Endothelial cell of umbilical vein (primary cell): Measurements from ENCODE around the gene CLEC16A. TPM values are rescaled to one million over a fixed set of nuclear protein-coding genes. Genes with fewer than 3 reads are reported as not detected.

ENCODE experiments used
- BruUV-seq: library from RNA; stranded (reverse); fragments of 400-500 nt; replicated peaks from 2 replicates; lab custom pipeline; 2021; lab: Mats Ljungman, UMichigan
- CTCF ChIA-PET: fragments of 300-600, 350-600 bp; sonication (Branson Sonifier 250); formaldehyde crosslinking; loops from one replicate; lab custom pipeline; 2021; ENCODE audit warnings: antibody characterized with exemption, inconsistent platforms; lab: Charles Lee
- POLR2A ChIA-PET: fragments of 300-600, 350-600 bp; sonication (Branson Sonifier 250); formaldehyde crosslinking; loops from one replicate; lab custom pipeline; 2021; ENCODE audit warnings: antibody characterized with exemption, inconsistent platforms; lab: Charles Lee
- DNase-seq: peaks from one replicate; pipeline ENCODE4 v3.0.0-alpha.2; 2011; ENCODE audit warnings: low read depth, low spot score
- FAIRE-seq: peaks from 2 replicates; lab custom pipeline; 2011; peaks lifted over from hg19 to GRCh38; lab: Jason Lieb, UNC
- H2AFZ ChIP-seq: 2 replicates; pipeline ENCODE4 v1.6.0; 2012; ENCODE audit warnings: low read depth, low read length, control low read depth, inconsistent platforms
- H3K27ac ChIP-seq: 2 replicates; pipeline ENCODE4 v1.5.1; 2011; ENCODE audit warnings: low read depth, mild to moderate bottlenecking, control low read depth, low read length, moderate library complexity; ENCODE audit not compliant: insufficient read depth
- H3K27me3 ChIP-seq, 2 experiments: 2 replicates each; pipeline versions ENCODE4 v1.6.0 to v1.6.1; 2011; ENCODE audit warnings: low read length in 2 of 2, mixed read lengths in 1 of 2; ENCODE audit not compliant: control insufficient read depth in 2 of 2, insufficient read depth in 2 of 2
- H3K36me3 ChIP-seq, 2 experiments: 2 replicates in 1 of 2; 3 replicates in 1 of 2; pipeline ENCODE4 v1.5.1; 2011; ENCODE audit warnings: low read length in 2 of 2, mild to moderate bottlenecking in 1 of 2, moderate library complexity in 1 of 2; ENCODE audit not compliant: control insufficient read depth in 2 of 2, insufficient read depth in 2 of 2; ENCODE audit errors: extremely low read depth in 1 of 2
- H3K4me1 ChIP-seq: 3 replicates; pipeline ENCODE4 v1.5.1; 2011; ENCODE audit warnings: mild to moderate bottlenecking, low read length; ENCODE audit not compliant: control insufficient read depth, insufficient read depth; ENCODE audit errors: extremely low read depth
- H3K4me2 ChIP-seq: 2 replicates; pipeline ENCODE4 v1.6.1; 2011; ENCODE audit warnings: low read length, control low read depth, mixed read lengths; ENCODE audit not compliant: insufficient read depth
- H3K4me3 ChIP-seq, 3 experiments: fragments of 200-600 bp in 1 of 3; sonication (generic), shearing (Covaris generic) in 1 of 3; replicated peaks in 1 of 3; 2 replicates each; pipeline ENCODE4 v1.5.1; 2011 to 2016; ENCODE audit warnings: control low read depth in 3 of 3, low read length in 3 of 3, mild to moderate bottlenecking in 2 of 3, inconsistent platforms in 1 of 3, low read depth in 1 of 3, moderate library complexity in 1 of 3; ENCODE audit not compliant: insufficient read depth in 1 of 3
- H3K79me2 ChIP-seq: 2 replicates; pipeline ENCODE4 v1.6.0; 2012; ENCODE audit warnings: low read length, inconsistent platforms; ENCODE audit not compliant: control insufficient read depth, insufficient read depth
- H3K9ac ChIP-seq: replicated peaks from 2 replicates; pipeline ENCODE3; 2011; ENCODE audit warnings: low read length, control low read depth; ENCODE audit not compliant: insufficient read depth; ENCODE audit errors: extremely low read depth
- H3K9me1 ChIP-seq: replicated peaks from 3 replicates; pipeline ENCODE4 v1.6.0; 2011; ENCODE audit warnings: mild to moderate bottlenecking, low read length; ENCODE audit not compliant: control insufficient read depth, insufficient read depth; ENCODE audit errors: extremely low read depth
- H3K9me3 ChIP-seq: replicated peaks from 2 replicates; pipeline ENCODE4 v1.5.1; 2012; ENCODE audit warnings: low read length, inconsistent platforms; ENCODE audit not compliant: control insufficient read depth, insufficient read depth
- H4K20me1 ChIP-seq: replicated peaks from 2 replicates; pipeline ENCODE3; 2011; ENCODE audit warnings: mild to moderate bottlenecking, low read length; ENCODE audit not compliant: control insufficient read depth, insufficient read depth; ENCODE audit errors: extremely low read depth
- CTCF ChIP-seq, 2 donors: IDR thresholded peaks; 1 replicate in 1 of 2; 2 replicates in 1 of 2; pipeline ENCODE4 v1.5.1; 2011; ENCODE audit warnings: low read length in 2 of 2, mild to moderate bottlenecking in 2 of 2, moderate library complexity in 2 of 2, control low read depth in 1 of 2, inconsistent platforms in 1 of 2, low read depth in 1 of 2; ENCODE audit not compliant: insufficient read depth in 1 of 2; ENCODE audit errors: extremely low read depth in 1 of 2
- EZH2 ChIP-seq: IDR thresholded peaks from 2 replicates; pipeline ENCODE4 v1.6.1; 2012; ENCODE audit warnings: borderline replicate concordance, low read depth, mild to moderate bottlenecking, moderate library complexity, low read length, inconsistent platforms; ENCODE audit not compliant: severe bottlenecking
- FOS ChIP-seq: IDR thresholded peaks from 2 replicates; pipeline ENCODE4 v1.6.1; 2011; ENCODE audit warnings: mild to moderate bottlenecking, low read length, moderate library complexity, borderline replicate concordance; ENCODE audit not compliant: insufficient read depth
- GATA2 ChIP-seq: IDR thresholded peaks from 2 replicates; pipeline ENCODE4 v1.7.0; 2011; ENCODE audit warnings: low read depth, mild to moderate bottlenecking, moderate library complexity, mixed read lengths, low read length; ENCODE audit not compliant: insufficient read length, insufficient read depth
- JUN ChIP-seq: IDR thresholded peaks from 2 replicates; pipeline ENCODE4 v1.6.1; 2011; ENCODE audit warnings: borderline replicate concordance, low read depth; ENCODE audit not compliant: insufficient read length, insufficient read depth
- MAX ChIP-seq: IDR thresholded peaks from 2 replicates; pipeline ENCODE4 v1.6.1; 2011; ENCODE audit not compliant: insufficient read depth, insufficient read length
- MYC ChIP-seq: IDR thresholded peaks from one replicate; pipeline ENCODE4 v1.6.1; 2011; ENCODE audit warnings: mild to moderate bottlenecking, low read depth, low read length
- POLR2A ChIP-seq: IDR thresholded peaks from 2 replicates; pipeline ENCODE4 v1.6.1; 2012; ENCODE audit warnings: low read depth, mild to moderate bottlenecking, control low read depth, low read length
- POLR2AphosphoS5 ChIP-seq: IDR thresholded peaks from 2 replicates; pipeline ENCODE4 v1.6.1; 2012; ENCODE audit warnings: low read depth, mild to moderate bottlenecking, control low read depth, low read length, moderate library complexity; ENCODE audit not compliant: insufficient read depth
- dilution Hi-C: fragments of 300-500 bp; cut with MboI; formaldehyde crosslinking; loops from one replicate; pipeline ENCODE4 v1.15.0; 2019; ENCODE audit warnings: low sequenced_read_pairs; ENCODE audit not compliant: extremely low pct_ligation_motif_present
- intact Hi-C: fragments of 100-400 bp; cut with micrococcal nuclease; formaldehyde crosslinking; loops from one replicate; pipeline ENCODE4 v1.10.0; 2022
- polyA plus RNA-seq, 4 experiments: library from polyadenylated mRNA; depleted of rRNA in 3 of 4; stranded (reverse) in 3 of 4; unstranded in 1 of 4; fragments of >200 nt; gene quantifications; 2 replicates each; pipeline versions ENCODE4 v1.2.1 to v1.2.3, GENCODE V29; 2011 to 2012; ENCODE audit warnings: missing spikeins in 1 of 4
- total RNA-seq: library from RNA; stranded (reverse); gene quantifications from 2 replicates; pipeline ENCODE4 v1.2.3, GENCODE V29; 2021

Gene CLEC16A
- total and polyA plus RNA-seq, 2 donors (not counting 3 experiments of a cell fraction or from before 2014, with no cell fraction given) = 11.4 to 23.3 TPM

GRCh38 chr16:10982465-10983150 lies 38.2 kb downstream of the CLEC16A start:
- ChIA-PET POLR2A (no interaction called here), CTCF (interaction anchor here (1.0 to 3.3 kb wide), 5 partner anchors 11 to 273 kb away, joined by 3 to 17 read pairs (median 7); partner anchors contain the start of gene SOCS1)
- Histone ChIP-seq H2AFZ (peak overlapping the region; percentile 34), H3K9ac (no peak overlapping the region), H3K79me2 (no peaks in the 10 kb centered on the region), H4K20me1 (no peaks in the 10 kb centered on the region), H3K4me1 (peaks cover 13% of the 10 kb centered on the region), H3K9me1 (no peaks in the 10 kb centered on the region), H3K27ac (peak overlapping the region; percentile 13), H3K9me3 (no peaks in the 10 kb centered on the region), H3K4me3 (no peak overlapping the region), H3K36me3 (peaks cover 0 to 5% of the 10 kb centered on the region in 2 experiments), H3K27me3 (no peaks in the 10 kb centered on the region), H3K4me2 (peak overlapping the region; percentile 4)
- TF ChIP-seq EZH2 (no peak), CTCF (IDR thresholded peaks at IDR 0.05; ENCODE audit: extremely low read depth in 1 of 2, insufficient read depth in 1 of 2, low read depth in 1 of 2, low read length in 2 of 2) (no peak), JUN (no peak), MYC (no peak), POLR2AphosphoS5 (no peak), GATA2 (no peak), MAX (no peak), FOS (no peak), POLR2A (no peak)
- intact Hi-C loops (no loop called here), dilution Hi-C loops (no loop called here)
- BruUV-seq = no TSS peak
- DNase-seq (peak; percentile 29), FAIRE-seq (peak; percentile 78)
